Small intestine (tissue), 7 donors: ENCODE measurements around the gene SSU72. TPM values are rescaled to one million over a fixed set of nuclear protein-coding genes. Genes with fewer than 3 reads are reported as not detected.

Source experiments
- DNase-seq, 2 donors: peaks; one replicate each; pipeline versions ENCODE4 v3.0.0 to v3.0.0-alpha.2; 2013
- FAIRE-seq: peaks from 2 replicates; lab custom pipeline; 2012; peaks lifted over from hg19 to GRCh38; lab: Jason Lieb, UNC
- H3K27ac ChIP-seq, 3 donors: one replicate each; pipeline ENCODE4 v1.5.1; 2013; ENCODE audit warnings: low read length in 2 of 3, mild to moderate bottlenecking in 2 of 3, control low read depth in 1 of 3, inconsistent platforms in 1 of 3, low read depth in 1 of 3, moderate library complexity in 1 of 3
- H3K27me3 ChIP-seq, 3 donors: one replicate each; pipeline ENCODE4 v1.6.1; 2013; ENCODE audit warnings: low read length in 3 of 3, inconsistent platforms in 1 of 3; ENCODE audit not compliant: control insufficient read depth in 3 of 3, insufficient read depth in 3 of 3
- H3K36me3 ChIP-seq, 3 donors: one replicate each; pipeline ENCODE4 v1.6.1; 2013; ENCODE audit warnings: low read length in 3 of 3, inconsistent platforms in 1 of 3, low read depth in 1 of 3, mild to moderate bottlenecking in 1 of 3, moderate library complexity in 1 of 3; ENCODE audit not compliant: control insufficient read depth in 3 of 3, insufficient read depth in 2 of 3
- H3K4me1 ChIP-seq, 3 donors: one replicate each; pipeline ENCODE4 v1.6.1; 2013; ENCODE audit warnings: low read length in 2 of 3, inconsistent platforms in 1 of 3, low read depth in 1 of 3, mild to moderate bottlenecking in 1 of 3, moderate library complexity in 1 of 3; ENCODE audit not compliant: control insufficient read depth in 3 of 3, insufficient read depth in 2 of 3
- H3K4me3 ChIP-seq, 3 donors: one replicate each; pipeline ENCODE4 v1.5.1; 2013; ENCODE audit warnings: low read length in 3 of 3, control low read depth in 1 of 3, inconsistent platforms in 1 of 3, low read depth in 1 of 3, mild to moderate bottlenecking in 1 of 3, moderate library complexity in 1 of 3
- H3K9me3 ChIP-seq, 2 donors: one replicate each; pipeline ENCODE4 v1.6.1; 2013; ENCODE audit warnings: low read depth in 1 of 2, low read length in 1 of 2; ENCODE audit not compliant: control insufficient read depth in 2 of 2, insufficient read depth in 1 of 2
- whole genome bisulfite sequencing, 3 donors: extraction: QIAGEN DNeasy Blood & Tissue Kit; methylation state at CpG; one replicate each; pipeline ENCODE4 v1.1.7; 2013; 5-methylcytosine and 5-hydroxymethylcytosine counted together
- polyA plus RNA-seq, 4 donors: library from polyadenylated mRNA; stranded (reverse) in 3 of 4; unstranded in 1 of 4; fragments of 200-250 nt in 3 of 4; fragments of 120-200 nt in 1 of 4; gene quantifications; one replicate each; pipeline versions ENCODE4 v1.2.1 to v1.2.3, GENCODE V29; 2013
- donor health status: healthy with polysubstance abuse.
- donor health status: control.
- donor health status: control.
- donor health status: Bipolar disorder and iron deficiency.
- donor health status: healthy.

The SSU72 gene
- polyA plus RNA-seq, 4 donors = 83.9 to 140 (median 124) TPM

- H3K4me3 ChIP-seq = peak overlapping the region in 2 of 3 donors; percentile 8 to 13
- DNase-seq = peak; percentile 87 to 88
- peaks cover 4 to 56% (median 7%) of the 10 kb centered on the region in 3 donors for H3K36me3 ChIP-seq
- FAIRE-seq = no peak
- peaks cover 0 to 16% (median 0%) of the 10 kb centered on the region in 3 donors for H3K4me1 ChIP-seq
- 60 to 78% (median 69%) methylated on average over 44 to 45 of the region's 45 CpGs for WGBS, 3 donors
- no peaks in the 10 kb centered on the region for H3K9me3 ChIP-seq
- H3K27ac ChIP-seq = peak overlapping the region in 2 of 3 donors; percentile 15 to 74
- H3K27me3 ChIP-seq = peaks cover 0 to 13% (median 0%) of the 10 kb centered on the region in 3 donors
Observed at GRCh38 chr1:1542766-1543705, 31.6 kb downstream of the SSU72 start.

GRCh38 chr1:1541956-1542765 lies 32.5 kb downstream of the SSU72 start:
- DNase-seq (no peak), FAIRE-seq (no peak)
- peaks cover 4 to 48% (median 7%) of the 10 kb centered on the region in 3 donors for H3K36me3 ChIP-seq
- no peaks in the 10 kb centered on the region for H3K9me3 ChIP-seq
- H3K4me3 ChIP-seq = no peak overlapping the region
- H3K27ac ChIP-seq = no peak overlapping the region
- peaks cover 0 to 16% (median 0%) of the 10 kb centered on the region in 3 donors for H3K4me1 ChIP-seq
- 87 to 93% (median 92%) methylated on average over 33 to 37 of the region's 37 CpGs for whole genome bisulfite sequencing, 3 donors
- peaks cover 0 to 13% (median 0%) of the 10 kb centered on the region in 3 donors for H3K27me3 ChIP-seq

GRCh38 chr1:1540818-1541628 lies 33.6 kb downstream of the SSU72 start:
- Histone ChIP-seq H3K4me3 (peak overlapping the region in 2 of 3 donors; percentile 24 to 46), H3K4me1 (peaks cover 0 to 16% (median 0%) of the 10 kb centered on the region in 3 donors), H3K27me3 (peaks cover 0 to 13% (median 0%) of the 10 kb centered on the region in 3 donors), H3K9me3 (no peaks in the 10 kb centered on the region), H3K27ac (no peak overlapping the region), H3K36me3 (peaks cover 4 to 40% (median 4%) of the 10 kb centered on the region in 3 donors)
- DNase-seq (no peak), FAIRE-seq (no peak)
- WGBS, 3 donors = 60 to 64% (median 60%) methylated on average over 35 to 53 of the region's 53 CpGs

- Histone ChIP-seq H3K36me3 (peaks cover 4 to 40% (median 4%) of the 10 kb centered on the region in 3 donors), H3K4me1 (peaks cover 0 to 16% (median 0%) of the 10 kb centered on the region in 3 donors), H3K27ac (no peak within 1 kb of the TSS), H3K4me3 (peak within 1 kb of the TSS; percentile 24 to 46 (median 46)), H3K27me3 (peaks cover 0 to 13% (median 0%) of the 10 kb centered on the region in 3 donors), H3K9me3 (no peaks in the 10 kb centered on the region)
- DNase-seq (peak; percentile 20 to 62), FAIRE-seq (no peak)
- WGBS, 3 donors = 1 to 2% (median 2%) methylated on average over 12 to 97 of the region's 100 CpGs
Observed at GRCh38 chr1:1540090-1540817, 34.4 kb downstream of the SSU72 start, which contains the start of gene TMEM240. TMEM240 (minus strand) TSS chr1:1540624; CDS start chr1:1540346, 278 bp downstream.

- FAIRE-seq = no peak
- H3K4me1 ChIP-seq = peaks cover 0 to 16% (median 0%) of the 10 kb centered on the region in 3 donors
- peak in 1 of 2 donors; percentile 31 for DNase-seq
Observed at GRCh38 chr1:1539310-1540089, 35.2 kb downstream of the SSU72 start.

GRCh38 chr1:1538989-1539309 lies 35.7 kb downstream of the SSU72 start:
- peaks cover 0 to 13% (median 0%) of the 10 kb centered on the region in 3 donors for H3K27me3 ChIP-seq
- DNase-seq (no peak), FAIRE-seq (no peak)
- peaks cover 0 to 16% (median 0%) of the 10 kb centered on the region in 3 donors for H3K4me1 ChIP-seq
- H3K27ac ChIP-seq = no peak overlapping the region
- peaks cover 4 to 41% (median 4%) of the 10 kb centered on the region in 3 donors for H3K36me3 ChIP-seq
- no peaks in the 10 kb centered on the region for H3K9me3 ChIP-seq
- 84 to 91% (median 86%) methylated on average over 18 of the region's 18 CpGs for WGBS, 3 donors
- no peak overlapping the region for H3K4me3 ChIP-seq

More at GRCh38 chr1:1539310-1540089, 35.2 kb downstream of the SSU72 start:
- WGBS, 3 donors = 15 to 30% (median 16%) methylated on average over 47 to 66 of the region's 66 CpGs
- peak overlapping the region; percentile 9 to 46 (median 46) for H3K4me3 ChIP-seq
- H3K27ac ChIP-seq = no peak overlapping the region
- peaks cover 4 to 40% (median 4%) of the 10 kb centered on the region in 3 donors for H3K36me3 ChIP-seq
- peaks cover 0 to 13% (median 0%) of the 10 kb centered on the region in 3 donors for H3K27me3 ChIP-seq
- H3K9me3 ChIP-seq = no peaks in the 10 kb centered on the region
